ENCODE data around the gene TMEM176A.
A peak's percentile ranks its signal among the peaks of the same experiment; 100 is the strongest.

DNA sequence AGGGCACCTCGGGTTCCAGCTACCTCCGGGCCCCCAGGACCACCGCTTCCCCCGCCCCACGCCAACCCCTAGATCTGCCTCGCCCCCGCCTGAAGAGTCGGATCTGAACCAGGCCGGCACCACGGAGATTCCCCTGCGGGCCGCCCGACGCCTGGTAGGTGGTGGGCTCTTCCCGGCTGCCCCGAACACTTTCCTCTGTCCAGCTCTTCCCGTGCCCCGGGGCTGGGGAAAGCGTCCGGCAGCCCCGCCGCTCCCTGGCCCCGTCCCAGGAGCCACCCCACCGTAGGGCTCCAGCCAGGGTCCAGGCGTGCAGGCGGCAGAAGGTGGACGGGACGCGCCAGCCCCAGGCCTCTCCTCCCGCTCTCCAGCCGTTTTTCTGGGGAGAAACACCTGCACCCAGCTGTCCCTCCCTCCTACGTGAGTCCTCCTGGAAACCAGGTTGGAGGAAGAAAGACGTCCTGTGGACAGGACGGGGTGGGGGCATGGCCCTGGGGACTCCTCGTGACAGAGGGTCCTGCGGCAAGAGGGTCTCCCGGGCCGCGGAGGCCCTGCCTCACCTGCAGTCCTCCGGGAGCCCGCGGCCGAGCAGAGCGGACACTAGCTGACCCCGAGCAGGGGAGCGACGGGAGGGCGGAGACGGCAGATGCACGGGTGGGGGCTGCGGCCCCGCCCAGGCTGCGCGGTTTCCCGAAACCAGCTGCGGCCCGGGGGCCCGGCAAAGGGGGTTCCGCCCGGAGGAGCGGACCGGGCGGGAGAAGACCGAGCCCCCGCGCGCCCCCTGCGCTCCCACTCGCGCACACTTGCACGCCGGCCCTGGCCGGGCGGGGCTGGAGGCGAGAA, 608 bp upstream of the TMEM176A start, which contains the start of gene TMEM176B:
- TF ChIP-seq POLR2AphosphoS5 (IDR thresholded peaks at IDR 0.05) (peak in 2 of 3 donors; percentile 71 to 80), CTCF (IDR thresholded peaks at IDR 0.05 in 8 of 11, conservative IDR thresholded peaks at IDR 0.05 in 3 of 11) (peak in 1 of 11 experiments; percentile 15)
